HG02970 (cell line): ENCODE results near the gene AUNIP.

ENCODE experiments used
- ATAC-seq: cut with Tn5 transposase; IDR thresholded peaks from one replicate; pipeline ENCODE4 v1.9.1; 2021; ENCODE audit warnings: mild to moderate bottlenecking, moderate library complexity, moderate number of reproducible peaks; ENCODE audit not compliant: unreplicated experiment, low FRiP score

AUNIP gene

GRCh38 chr1:25799935-25800702 is 59.1 kb downstream of the AUNIP start, which contains the start of gene SELENON:
TSS of gene SELENON (plus strand) at chr1:25800193. CDS start at chr1:25800231, 38 bp downstream.
- ATAC-seq: no peak

GRCh38 chr1:25799352-25799934 is 59.8 kb downstream of the AUNIP start:
- ATAC-seq: no peak

- ATAC-seq: no peak
Measured at GRCh38 chr1:25798666-25799351, 60.4 kb downstream of the AUNIP start.

GRCh38 chr1:25797939-25798338 is 61.3 kb downstream of the AUNIP start:
- no peak for ATAC-seq

GRCh38 chr1:25796811-25797458 is 62.3 kb downstream of the AUNIP start:
- no peak for ATAC-seq

- no peak for ATAC-seq
Measured at GRCh38 chr1:25795946-25796810, 63.1 kb downstream of the AUNIP start.

GRCh38 chr1:25795211-25795610 is 64.0 kb downstream of the AUNIP start:
- no peak for ATAC-seq

- no peak for ATAC-seq
Measured at GRCh38 chr1:25794325-25794724, 64.9 kb downstream of the AUNIP start.

GRCh38 chr1:25793585-25794170 is 65.6 kb downstream of the AUNIP start:
- no peak for ATAC-seq

- ATAC-seq: no peak
Measured at GRCh38 chr1:25792115-25792514, 67.1 kb downstream of the AUNIP start.

- no peak for ATAC-seq
Measured at GRCh38 chr1:25790472-25790871, 68.8 kb downstream of the AUNIP start.

- ATAC-seq: no peak
Measured at GRCh38 chr1:25787760-25788166, 71.5 kb downstream of the AUNIP start.

GRCh38 chr1:25786887-25787759 is 72.1 kb downstream of the AUNIP start:
- ATAC-seq: no peak

GRCh38 chr1:25785333-25786067 is 73.8 kb downstream of the AUNIP start:
- no peak for ATAC-seq

GRCh38 chr1:25784575-25785051 is 74.6 kb downstream of the AUNIP start:
- no peak for ATAC-seq
